HepG2 (cell line): ENCODE measurements around the gene PCYT2. TPM values are rescaled to one million over a fixed set of nuclear protein-coding genes. Genes with fewer than 3 reads are reported as not detected.

Experiments
- EHMT2 ChIP-seq: fragments of 200-600 bp; sonication (generic); IDR thresholded peaks from 2 replicates; pipeline ENCODE4 v1.7.0; 2017; ENCODE audit warnings: antibody characterized with exemption, low read depth, low read length, borderline replicate concordance
- FOXA3 ChIP-seq: IDR thresholded peaks from 2 replicates; pipeline ENCODE4 v1.6.1; 2016; ENCODE audit warnings: missing genetic modification reagents, missing compliant biosample characterization
- GABPB1 ChIP-seq: IDR thresholded peaks from 2 replicates; pipeline ENCODE4 v1.6.1; 2016; ENCODE audit warnings: mild to moderate bottlenecking, missing genetic modification reagents, moderate library complexity, missing compliant biosample characterization
- HOXA9 ChIP-seq: sonication (generic); formaldehyde crosslinking; IDR thresholded peaks from 2 replicates; pipeline ENCODE4 v1.8.1; 2022; ENCODE audit warnings: missing genetic modification reagents, mild to moderate bottlenecking, moderate library complexity, borderline replicate concordance
- SP140L ChIP-seq: sonication (generic); formaldehyde crosslinking; IDR thresholded peaks from 2 replicates; pipeline ENCODE4 v1.4.0; 2020; ENCODE audit warnings: missing genetic modification reagents, borderline replicate concordance
- TAF15 ChIP-seq: fragments of 200-400 bp; formaldehyde crosslinking; IDR thresholded peaks from one replicate; pipeline ENCODE4 v1.6.1; 2018; ENCODE audit warnings: mild to moderate bottlenecking, low read depth, low read length; ENCODE audit not compliant: poor library complexity, severe bottlenecking
- ZNF234 ChIP-seq: sonication (generic); formaldehyde crosslinking; conservative IDR thresholded peaks from 2 replicates; pipeline ENCODE4 v1.5.1; 2020; ENCODE audit warnings: mild to moderate bottlenecking, missing genetic modification reagents
- ZNF558 ChIP-seq: sonication (generic); formaldehyde crosslinking; IDR thresholded peaks from 2 replicates; pipeline ENCODE4 v1.9.0; 2022; ENCODE audit warnings: mild to moderate bottlenecking, missing genetic modification reagents, borderline replicate concordance
- ZNF569 ChIP-seq: sonication (generic); formaldehyde crosslinking; IDR thresholded peaks from 2 replicates; pipeline ENCODE4 v1.5.0; 2020; ENCODE audit warnings: mild to moderate bottlenecking, missing genetic modification reagents, moderate library complexity, borderline replicate concordance
- ZNF598 ChIP-seq: sonication (generic); formaldehyde crosslinking; IDR thresholded peaks from 2 replicates; pipeline ENCODE4 v1.5.1; 2020; ENCODE audit warnings: mild to moderate bottlenecking, missing genetic modification reagents, borderline replicate concordance
- ZNF644 ChIP-seq: IDR thresholded peaks from 2 replicates; pipeline ENCODE4 v1.6.1; 2016; ENCODE audit warnings: low read depth
- ZNF724P ChIP-seq: sonication (generic); formaldehyde crosslinking; IDR thresholded peaks from 2 replicates; pipeline ENCODE4 v1.8.0; 2022; ENCODE audit warnings: missing genetic modification reagents, borderline replicate concordance
- ZNF839 ChIP-seq: sonication (generic); formaldehyde crosslinking; IDR thresholded peaks from 2 replicates; pipeline ENCODE4 v1.4.0; 2020; ENCODE audit warnings: missing genetic modification reagents, mild to moderate bottlenecking, borderline replicate concordance
- ZSCAN20 ChIP-seq: sonication (generic); formaldehyde crosslinking; IDR thresholded peaks from 2 replicates; pipeline ENCODE4 v1.4.0; 2020; ENCODE audit warnings: missing genetic modification reagents, mild to moderate bottlenecking, borderline replicate concordance
- polyA plus RNA-seq, 8 experiments: library from polyadenylated mRNA; depleted of rRNA in 3 of 8; stranded (reverse) in 7 of 8; unstranded in 1 of 8; fragments of >200 nt; fragmentation: Illumina TruSeq in 4 of 8; extraction: Trizol in 4 of 8; gene quantifications; 2 replicates each; pipeline versions ENCODE4 v1.2.1 to v1.2.3, GENCODE V29; 2011 to 2016; ENCODE audit warnings: low read depth in 4 of 8, missing spikeins in 1 of 8, mixed read lengths in 1 of 8; ENCODE audit not compliant: insufficient read depth in 1 of 8
- total RNA-seq, 5 experiments: library from RNA; depleted of rRNA; stranded (reverse); fragments of >200 nt; fragmentation: Illumina TruSeq; extraction: Trizol; gene quantifications; 2 replicates each; pipeline ENCODE4 v1.2.3, GENCODE V29; 2016; ENCODE audit warnings: low read depth in 1 of 5
- TF ChIP-seq, protein P1 (sequence below): sonication (generic); formaldehyde crosslinking; IDR thresholded peaks from 2 replicates; pipeline ENCODE4 v1.5.0; 2020; ENCODE audit warnings: mild to moderate bottlenecking, missing genetic modification reagents
- TF ChIP-seq, protein P2 (sequence below): sonication (generic); formaldehyde crosslinking; IDR thresholded peaks from 2 replicates; pipeline ENCODE4; 2020; ENCODE audit warnings: missing genetic modification reagents, mild to moderate bottlenecking, borderline replicate concordance
- TF ChIP-seq, protein P3 (sequence below): sonication (generic); formaldehyde crosslinking; IDR thresholded peaks from 2 replicates; pipeline ENCODE4 v1.8.0; 2022; ENCODE audit warnings: missing genetic modification reagents, mild to moderate bottlenecking, borderline replicate concordance

PCYT2 gene
- total and polyA plus RNA-seq, 2 of the 13 experiments (the other 11 are each of a cell fraction or from before 2014, with no cell fraction given): 147 to 297 TPM

DNA sequence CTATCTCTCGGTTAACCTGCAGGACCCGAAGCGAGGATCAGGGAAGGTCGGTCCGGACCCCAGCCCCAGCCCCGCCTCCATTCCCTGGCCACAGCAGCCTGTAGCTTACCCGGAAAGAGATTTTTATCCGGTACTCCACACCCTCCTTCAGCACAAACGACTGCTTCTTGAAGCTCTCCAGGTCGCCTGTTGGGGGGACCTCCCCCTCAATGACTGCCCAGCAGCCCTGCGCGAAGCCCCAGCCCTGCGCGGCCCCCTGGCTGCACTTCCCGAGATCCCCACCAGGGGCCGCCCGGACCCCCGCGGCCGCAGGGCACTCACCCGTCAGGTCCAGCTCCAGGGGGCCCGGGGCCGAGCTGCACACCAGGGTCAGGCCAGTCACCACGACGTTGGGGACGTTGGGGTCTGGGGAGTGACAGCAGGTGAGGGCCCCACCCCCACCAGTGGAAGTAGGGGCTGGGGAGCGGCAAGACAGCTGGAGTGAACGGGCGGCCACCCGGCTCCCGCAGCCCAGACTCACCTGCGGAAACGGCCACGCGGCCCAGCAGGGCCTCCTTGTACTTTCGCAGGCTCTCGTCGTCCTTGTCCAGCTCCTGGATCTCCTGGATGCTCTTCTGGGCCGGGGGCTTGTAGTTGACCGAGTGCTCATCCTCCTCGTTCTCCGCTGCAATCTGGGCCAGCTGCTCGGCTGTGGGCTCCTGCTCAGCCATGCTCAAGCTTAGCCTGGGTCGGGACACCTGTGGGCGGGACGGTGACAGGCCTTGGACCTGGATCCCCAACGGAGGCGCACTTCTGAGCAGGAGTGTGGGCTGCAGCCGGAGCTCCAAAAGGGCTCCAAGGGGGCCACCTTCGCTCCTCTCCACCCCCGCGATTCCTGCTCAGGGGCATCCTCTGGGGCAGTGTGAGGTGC lies 41.7 kb downstream of the PCYT2 start (continued):
- TF ChIP-seq, protein P1, sequence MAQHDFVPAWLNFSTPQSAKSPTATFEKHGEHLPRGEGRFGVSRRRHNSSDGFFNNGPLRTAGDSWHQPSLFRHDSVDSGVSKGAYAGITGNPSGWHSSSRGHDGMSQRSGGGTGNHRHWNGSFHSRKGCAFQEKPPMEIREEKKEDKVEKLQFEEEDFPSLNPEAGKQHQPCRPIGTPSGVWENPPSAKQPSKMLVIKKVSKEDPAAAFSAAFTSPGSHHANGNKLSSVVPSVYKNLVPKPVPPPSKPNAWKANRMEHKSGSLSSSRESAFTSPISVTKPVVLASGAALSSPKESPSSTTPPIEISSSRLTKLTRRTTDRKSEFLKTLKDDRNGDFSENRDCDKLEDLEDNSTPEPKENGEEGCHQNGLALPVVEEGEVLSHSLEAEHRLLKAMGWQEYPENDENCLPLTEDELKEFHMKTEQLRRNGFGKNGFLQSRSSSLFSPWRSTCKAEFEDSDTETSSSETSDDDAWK: no peak
- TF ChIP-seq EHMT2 (no peak), ZNF598 (0 out of 2 replicates have a peak, but pooled peaks have one; percentile 50), ZNF234 (no peak), ZNF839 (no peak), ZNF558 (CRISPR knock-in tag) (no peak), SP140L (no peak), FOXA3 (CRISPR knock-in tag) (no peak), ZSCAN20 (no peak), ZNF644 (CRISPR knock-in tag) (no peak), GABPB1 (CRISPR knock-in tag) (peak; percentile 71; the same call in 1 of the 2 replicates), TAF15 (no peak), ZNF569 (CRISPR knock-in tag) (no peak), HOXA9 (CRISPR knock-in tag) (peak; percentile 91), ZNF724P (CRISPR knock-in tag) (no peak)
- TF ChIP-seq, protein P2, sequence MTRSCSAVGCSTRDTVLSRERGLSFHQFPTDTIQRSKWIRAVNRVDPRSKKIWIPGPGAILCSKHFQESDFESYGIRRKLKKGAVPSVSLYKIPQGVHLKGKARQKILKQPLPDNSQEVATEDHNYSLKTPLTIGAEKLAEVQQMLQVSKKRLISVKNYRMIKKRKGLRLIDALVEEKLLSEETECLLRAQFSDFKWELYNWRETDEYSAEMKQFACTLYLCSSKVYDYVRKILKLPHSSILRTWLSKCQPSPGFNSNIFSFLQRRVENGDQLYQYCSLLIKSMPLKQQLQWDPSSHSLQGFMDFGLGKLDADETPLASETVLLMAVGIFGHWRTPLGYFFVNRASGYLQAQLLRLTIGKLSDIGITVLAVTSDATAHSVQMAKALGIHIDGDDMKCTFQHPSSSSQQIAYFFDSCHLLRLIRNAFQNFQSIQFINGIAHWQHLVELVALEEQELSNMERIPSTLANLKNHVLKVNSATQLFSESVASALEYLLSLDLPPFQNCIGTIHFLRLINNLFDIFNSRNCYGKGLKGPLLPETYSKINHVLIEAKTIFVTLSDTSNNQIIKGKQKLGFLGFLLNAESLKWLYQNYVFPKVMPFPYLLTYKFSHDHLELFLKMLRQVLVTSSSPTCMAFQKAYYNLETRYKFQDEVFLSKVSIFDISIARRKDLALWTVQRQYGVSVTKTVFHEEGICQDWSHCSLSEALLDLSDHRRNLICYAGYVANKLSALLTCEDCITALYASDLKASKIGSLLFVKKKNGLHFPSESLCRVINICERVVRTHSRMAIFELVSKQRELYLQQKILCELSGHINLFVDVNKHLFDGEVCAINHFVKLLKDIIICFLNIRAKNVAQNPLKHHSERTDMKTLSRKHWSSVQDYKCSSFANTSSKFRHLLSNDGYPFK (CRISPR knock-in tag): peak; percentile 63; the same call in 1 of the 2 replicates
- TF ChIP-seq, protein P3, sequence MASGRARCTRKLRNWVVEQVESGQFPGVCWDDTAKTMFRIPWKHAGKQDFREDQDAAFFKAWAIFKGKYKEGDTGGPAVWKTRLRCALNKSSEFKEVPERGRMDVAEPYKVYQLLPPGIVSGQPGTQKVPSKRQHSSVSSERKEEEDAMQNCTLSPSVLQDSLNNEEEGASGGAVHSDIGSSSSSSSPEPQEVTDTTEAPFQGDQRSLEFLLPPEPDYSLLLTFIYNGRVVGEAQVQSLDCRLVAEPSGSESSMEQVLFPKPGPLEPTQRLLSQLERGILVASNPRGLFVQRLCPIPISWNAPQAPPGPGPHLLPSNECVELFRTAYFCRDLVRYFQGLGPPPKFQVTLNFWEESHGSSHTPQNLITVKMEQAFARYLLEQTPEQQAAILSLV (CRISPR knock-in tag): peak; percentile 19; the same call in 1 of the 2 replicates
